ENCODE data around the gene MSI1.

MSI1 gene

DNA sequence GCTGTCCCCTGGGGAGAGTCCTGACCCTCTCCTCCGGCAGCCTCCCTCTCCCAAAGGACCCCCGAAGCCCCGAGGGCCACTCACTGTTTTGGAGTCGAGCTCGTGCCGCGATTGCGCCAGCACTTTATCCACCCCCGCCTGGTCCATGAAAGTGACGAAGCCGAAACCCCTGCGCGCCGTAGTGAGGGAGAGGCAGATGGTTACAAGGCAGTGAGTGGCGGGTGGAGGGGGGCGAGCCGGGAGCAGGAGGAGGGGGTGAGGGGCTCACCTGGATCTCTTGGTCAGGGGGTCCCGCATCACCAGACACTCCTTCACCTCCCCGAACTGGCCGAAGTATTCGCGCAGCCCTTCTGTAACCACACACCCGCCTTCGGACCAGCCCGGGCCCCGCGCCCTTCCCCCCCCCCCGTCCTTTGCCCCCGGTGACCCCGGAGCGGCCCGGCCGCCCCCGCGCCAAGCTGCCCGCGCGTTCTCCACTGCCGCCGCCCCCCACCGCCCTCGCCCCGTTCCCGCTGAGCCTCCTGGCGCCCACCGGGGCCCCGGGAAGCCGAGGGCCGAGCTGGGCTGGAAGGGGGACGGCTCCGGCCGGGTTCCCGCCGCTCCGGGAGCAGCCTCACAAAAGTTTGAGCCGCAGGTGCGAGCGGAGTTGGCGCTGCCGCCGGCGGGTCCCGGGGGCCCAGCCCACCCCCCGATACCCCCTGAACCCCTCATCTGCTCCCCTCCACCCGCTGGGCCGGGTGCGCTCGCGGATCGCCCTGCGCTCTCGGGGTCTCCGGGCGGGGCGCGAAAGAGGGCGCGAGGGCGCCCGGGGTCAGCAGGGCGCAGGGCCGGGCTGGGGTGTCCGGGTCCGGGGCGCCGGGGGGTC lies 808 bp downstream of the MSI1 start:
- no peak for TF ChIP-seq EZH2 (IDR thresholded peaks at IDR 0.05; ENCODE audit: borderline replicate concordance, low read depth, low read length, severe bottlenecking)
- TF ChIP-seq, protein P1, sequence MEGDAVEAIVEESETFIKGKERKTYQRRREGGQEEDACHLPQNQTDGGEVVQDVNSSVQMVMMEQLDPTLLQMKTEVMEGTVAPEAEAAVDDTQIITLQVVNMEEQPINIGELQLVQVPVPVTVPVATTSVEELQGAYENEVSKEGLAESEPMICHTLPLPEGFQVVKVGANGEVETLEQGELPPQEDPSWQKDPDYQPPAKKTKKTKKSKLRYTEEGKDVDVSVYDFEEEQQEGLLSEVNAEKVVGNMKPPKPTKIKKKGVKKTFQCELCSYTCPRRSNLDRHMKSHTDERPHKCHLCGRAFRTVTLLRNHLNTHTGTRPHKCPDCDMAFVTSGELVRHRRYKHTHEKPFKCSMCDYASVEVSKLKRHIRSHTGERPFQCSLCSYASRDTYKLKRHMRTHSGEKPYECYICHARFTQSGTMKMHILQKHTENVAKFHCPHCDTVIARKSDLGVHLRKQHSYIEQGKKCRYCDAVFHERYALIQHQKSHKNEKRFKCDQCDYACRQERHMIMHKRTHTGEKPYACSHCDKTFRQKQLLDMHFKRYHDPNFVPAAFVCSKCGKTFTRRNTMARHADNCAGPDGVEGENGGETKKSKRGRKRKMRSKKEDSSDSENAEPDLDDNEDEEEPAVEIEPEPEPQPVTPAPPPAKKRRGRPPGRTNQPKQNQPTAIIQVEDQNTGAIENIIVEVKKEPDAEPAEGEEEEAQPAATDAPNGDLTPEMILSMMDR (IDR thresholded peaks at IDR 0.05; ENCODE audit: borderline replicate concordance, extremely low read depth, low read length, poor library complexity, severe bottlenecking) = no peak
- no peaks in the 10 kb centered on the region for H3K36me3 ChIP-seq (ENCODE audit: insufficient read depth, low read length)
- H3K79me2 ChIP-seq (ENCODE audit: insufficient read depth, low read length) = no peaks in the 10 kb centered on the region
- H3K9ac ChIP-seq (ENCODE audit: low read depth, low read length) = no peak overlapping the region
- H3K27ac ChIP-seq (ENCODE audit: low read length) = no peak overlapping the region
- no peaks in the 10 kb centered on the region for H3K9me3 ChIP-seq (ENCODE audit: insufficient read depth, low read length, severe bottlenecking)
- peaks cover 14% of the 10 kb centered on the region for H3K27me3 ChIP-seq (ENCODE audit: insufficient read depth, low read length, poor library complexity)
- H4K20me1 ChIP-seq (ENCODE audit: insufficient read depth, low read length) = no peaks in the 10 kb centered on the region
- no peak for ATAC-seq (ENCODE audit: insufficient read depth, low read depth)
- no peak for DNase-seq
- no peak overlapping the region for H2AFZ ChIP-seq (ENCODE audit: low read depth, low read length)
- no peak overlapping the region for H3K4me3 ChIP-seq (ENCODE audit: low read depth in 1 of 2, low read length in 2 of 2)
- H3K4me1 ChIP-seq (ENCODE audit: insufficient read depth, low read length) = no peaks in the 10 kb centered on the region
- H3K4me2 ChIP-seq (ENCODE audit: insufficient read depth, low read length) = no peak overlapping the region

DNA sequence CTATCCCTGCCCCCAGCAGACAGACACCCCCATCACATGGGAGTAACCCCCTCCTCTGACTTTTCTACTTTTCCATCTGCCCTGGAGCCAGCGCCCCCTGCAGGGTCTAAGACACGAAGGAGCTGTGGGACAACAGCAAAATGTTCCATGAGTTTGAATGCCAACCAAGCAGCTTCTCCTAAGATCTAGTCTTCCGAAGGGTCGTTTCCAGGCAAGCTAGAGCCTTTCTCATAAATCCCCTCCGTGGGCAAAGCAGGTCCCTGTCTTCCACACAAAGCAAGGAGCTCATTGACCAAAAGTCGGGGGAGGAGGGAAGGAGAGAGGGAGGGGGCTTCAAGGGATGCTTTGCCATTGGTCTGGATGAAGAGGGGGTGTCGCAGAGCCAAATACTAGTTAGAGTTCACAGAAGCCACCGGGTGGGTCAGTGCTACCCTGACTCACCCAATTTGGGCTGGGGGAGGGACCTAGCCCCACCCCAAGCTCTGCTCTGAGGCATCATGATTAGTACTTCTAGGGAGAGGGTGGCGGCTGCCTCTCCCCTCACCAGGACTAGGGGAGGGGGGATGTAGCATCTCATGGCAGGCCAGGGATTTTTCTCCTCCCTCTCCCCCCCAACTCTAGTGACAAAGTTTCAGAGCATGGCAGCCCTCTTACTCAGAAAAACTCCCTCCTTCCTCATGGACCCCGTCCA lies 1.6 kb downstream of the MSI1 start:
- TF ChIP-seq, protein P1 (IDR thresholded peaks at IDR 0.05; ENCODE audit: borderline replicate concordance, extremely low read depth, low read length, poor library complexity, severe bottlenecking) = peak; percentile 55
- no peak for TF ChIP-seq EZH2 (IDR thresholded peaks at IDR 0.05; ENCODE audit: borderline replicate concordance, low read depth, low read length, severe bottlenecking)
- Histone ChIP-seq H3K4me3 (ENCODE audit: low read depth in 1 of 2, low read length in 2 of 2) (no peak overlapping the region), H3K4me2 (ENCODE audit: insufficient read depth, low read length) (no peak overlapping the region), H3K9ac (ENCODE audit: low read depth, low read length) (no peak overlapping the region), H2AFZ (ENCODE audit: low read depth, low read length) (no peak overlapping the region), H3K27ac (ENCODE audit: low read length) (no peak overlapping the region), H3K36me3 (ENCODE audit: insufficient read depth, low read length) (no peaks in the 10 kb centered on the region), H3K4me1 (ENCODE audit: insufficient read depth, low read length) (no peaks in the 10 kb centered on the region), H4K20me1 (ENCODE audit: insufficient read depth, low read length) (no peaks in the 10 kb centered on the region), H3K79me2 (ENCODE audit: insufficient read depth, low read length) (no peaks in the 10 kb centered on the region), H3K9me3 (ENCODE audit: insufficient read depth, low read length, severe bottlenecking) (no peaks in the 10 kb centered on the region), H3K27me3 (ENCODE audit: insufficient read depth, low read length, poor library complexity) (peaks cover 14% of the 10 kb centered on the region)
- no peak for ATAC-seq (ENCODE audit: insufficient read depth, low read depth)
- no peak for DNase-seq

DNA sequence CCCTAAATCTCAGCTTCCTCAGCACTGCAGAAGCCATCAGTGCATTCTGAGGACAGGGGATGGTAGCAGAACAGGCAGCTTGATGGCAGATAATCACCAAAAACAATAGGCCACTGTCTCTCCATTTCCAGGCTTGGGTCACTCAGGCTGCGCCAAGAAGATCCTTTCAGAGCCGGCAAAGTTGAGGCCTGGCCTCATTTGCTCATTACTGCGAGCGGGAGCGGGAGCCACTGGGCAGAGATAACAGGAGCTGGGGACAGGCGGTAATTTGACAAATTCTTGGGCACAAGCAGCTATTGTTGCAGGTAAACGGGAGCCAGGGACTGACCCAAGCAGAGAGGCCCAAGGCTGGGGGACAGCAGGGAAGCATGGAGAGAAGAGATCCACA lies 2.1 kb downstream of the MSI1 start:
- Histone ChIP-seq H3K79me2 (ENCODE audit: insufficient read depth, low read length) (no peaks in the 10 kb centered on the region), H3K4me2 (ENCODE audit: insufficient read depth, low read length) (no peak overlapping the region), H3K9me3 (ENCODE audit: insufficient read depth, low read length, severe bottlenecking) (no peaks in the 10 kb centered on the region), H3K9ac (ENCODE audit: low read depth, low read length) (no peak overlapping the region), H3K27ac (ENCODE audit: low read length) (no peak overlapping the region), H3K27me3 (ENCODE audit: insufficient read depth, low read length, poor library complexity) (peaks cover 14% of the 10 kb centered on the region), H3K36me3 (ENCODE audit: insufficient read depth, low read length) (no peaks in the 10 kb centered on the region), H4K20me1 (ENCODE audit: insufficient read depth, low read length) (no peaks in the 10 kb centered on the region), H3K4me3 (ENCODE audit: low read depth in 1 of 2, low read length in 2 of 2) (no peak overlapping the region), H3K4me1 (ENCODE audit: insufficient read depth, low read length) (no peaks in the 10 kb centered on the region), H2AFZ (ENCODE audit: low read depth, low read length) (no peak overlapping the region)
- no peak for TF ChIP-seq EZH2 (IDR thresholded peaks at IDR 0.05; ENCODE audit: borderline replicate concordance, low read depth, low read length, severe bottlenecking)
- ATAC-seq (ENCODE audit: insufficient read depth, low read depth) (no peak), DNase-seq (no peak)

DNA sequence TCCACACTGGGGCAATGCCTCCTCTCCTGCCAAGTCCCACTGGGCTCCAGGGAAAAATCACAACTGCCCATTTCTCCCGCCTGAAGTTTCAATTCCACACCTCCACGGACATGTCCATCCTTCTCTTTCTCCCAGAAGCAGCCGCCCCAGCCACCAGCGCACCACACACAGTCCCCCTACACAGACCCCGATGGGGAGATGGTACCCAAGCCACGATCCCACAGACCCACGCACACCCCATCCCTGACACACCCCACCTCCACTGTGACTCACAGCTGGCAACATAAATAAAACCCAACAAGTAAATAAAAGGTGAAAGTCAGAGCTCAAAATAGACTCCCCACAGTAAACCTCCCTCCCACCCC lies 2.6 kb downstream of the MSI1 start:
- H3K79me2 ChIP-seq (ENCODE audit: insufficient read depth, low read length) = no peaks in the 10 kb centered on the region
- H4K20me1 ChIP-seq (ENCODE audit: insufficient read depth, low read length) = no peaks in the 10 kb centered on the region
- no peak overlapping the region for H3K4me3 ChIP-seq (ENCODE audit: low read depth in 1 of 2, low read length in 2 of 2)
- no peak overlapping the region for H3K27ac ChIP-seq (ENCODE audit: low read length)
- H3K36me3 ChIP-seq (ENCODE audit: insufficient read depth, low read length) = no peaks in the 10 kb centered on the region
- no peak overlapping the region for H3K9ac ChIP-seq (ENCODE audit: low read depth, low read length)
- H3K27me3 ChIP-seq (ENCODE audit: insufficient read depth, low read length, poor library complexity) = peaks cover 11% of the 10 kb centered on the region
- no peak overlapping the region for H3K4me2 ChIP-seq (ENCODE audit: insufficient read depth, low read length)
- no peaks in the 10 kb centered on the region for H3K9me3 ChIP-seq (ENCODE audit: insufficient read depth, low read length, severe bottlenecking)
- no peak overlapping the region for H2AFZ ChIP-seq (ENCODE audit: low read depth, low read length)
- no peaks in the 10 kb centered on the region for H3K4me1 ChIP-seq (ENCODE audit: insufficient read depth, low read length)
- DNase-seq (no peak), ATAC-seq (ENCODE audit: insufficient read depth, low read depth) (no peak)
- no peak for TF ChIP-seq EZH2 (IDR thresholded peaks at IDR 0.05; ENCODE audit: borderline replicate concordance, low read depth, low read length, severe bottlenecking)
- TF ChIP-seq, protein P1 (IDR thresholded peaks at IDR 0.05; ENCODE audit: borderline replicate concordance, extremely low read depth, low read length, poor library complexity, severe bottlenecking) = no peak

Measured in DND-41 (cell line).